HCT116 (cell line): ENCODE data around the gene POLR3GL. TPM values are rescaled to one million over a fixed set of nuclear protein-coding genes. Genes with fewer than 3 reads are reported as not detected.

Experiments
- ATAC-seq: fragments of 200-7000 bp; cut with Tn5 transposase; 2 replicates; pipeline ENCODE4 v1.9.1; 2020; ENCODE audit warnings: mild to moderate bottlenecking, moderate library complexity
- BruUV-seq: library from RNA; stranded (reverse); fragments of 400-500 nt; replicated peaks from 2 replicates; lab custom pipeline; 2021; lab: Mats Ljungman, UMichigan
- CTCF ChIA-PET: fragments of 300-600 bp; sonication (Branson Sonifier 250); formaldehyde crosslinking; loops from one replicate; lab custom pipeline; 2021; ENCODE audit warnings: antibody characterized with exemption; lab: Charles Lee
- POLR2A ChIA-PET: fragments of 300-600, 350-600 bp; sonication (Branson Sonifier 250); formaldehyde crosslinking; loops from one replicate; lab custom pipeline; 2021; ENCODE audit warnings: antibody characterized with exemption; lab: Charles Lee
- RAD21 ChIA-PET, 2 experiments: fragments of 300-600 bp; sonication (Branson Sonifier 250); formaldehyde crosslinking; loops; one replicate each; lab custom pipeline; 2023; ENCODE audit warnings: low total read pairs in 2 of 2; ENCODE audit not compliant: uncharacterized antibody in 2 of 2, unreplicated experiment in 2 of 2, low non-redundant PET in 1 of 2; lab: Charles Lee
- DNase-seq: peaks from one replicate; pipeline ENCODE4 v3.0.0-alpha.2; 2010; ENCODE audit warnings: low read depth, low spot score
- H2AFZ ChIP-seq: fragments of 200-600 bp; shearing (Covaris generic), sonication (generic); 2 replicates; pipeline ENCODE4 v1.6.1; 2017; ENCODE audit warnings: low read depth, mixed run types, mixed read lengths, antibody characterized with exemption, low read length; ENCODE audit not compliant: poor library complexity, severe bottlenecking
- H3K27ac ChIP-seq: 2 replicates; pipeline ENCODE4 v1.5.1; 2012; ENCODE audit warnings: low read depth, low read length
- H3K27me3 ChIP-seq: fragments of 200-600 bp; sonication (generic); 2 replicates; pipeline ENCODE4 v1.6.1; 2016; ENCODE audit warnings: mixed run types, low read length, mixed read lengths; ENCODE audit not compliant: insufficient read depth
- H3K36me3 ChIP-seq, 2 experiments: fragments of 200-500 bp in 1 of 2; fragments of 200-600 bp in 1 of 2; sonication (Bioruptor generic) in 1 of 2; sonication (generic) in 1 of 2; 2 replicates each; pipeline versions ENCODE4 v1.5.1 to v1.6.1; 2014 to 2016; ENCODE audit warnings: low read length in 2 of 2, inconsistent platforms in 1 of 2, mixed read lengths in 1 of 2, mixed run types in 1 of 2; ENCODE audit not compliant: insufficient read depth in 2 of 2, control insufficient read depth in 1 of 2
- H3K4me1 ChIP-seq, 2 experiments: fragments of 200-600 bp in 1 of 2; sonication (generic) in 1 of 2; 2 replicates each; pipeline versions ENCODE4 v1.5.1 to v1.6.1; 2012 to 2017; ENCODE audit warnings: low read length in 2 of 2, inconsistent platforms in 1 of 2, mild to moderate bottlenecking in 1 of 2, mixed read lengths in 1 of 2, mixed run types in 1 of 2, moderate library complexity in 1 of 2; ENCODE audit not compliant: insufficient read depth in 2 of 2, control insufficient read depth in 1 of 2
- H3K4me2 ChIP-seq: fragments of 200-600 bp; sonication (generic); 2 replicates; pipeline ENCODE4 v1.6.1; 2017; ENCODE audit warnings: mixed run types, low read length, mixed read lengths
- H3K4me3 ChIP-seq, 2 experiments: fragments of 200-600 bp in 1 of 2; sonication (generic) in 1 of 2; replicated peaks in 1 of 2; 2 replicates each; pipeline ENCODE4 v1.5.1; 2011 to 2016; ENCODE audit warnings: low read length in 2 of 2, control low read depth in 1 of 2, low read depth in 1 of 2, mild to moderate bottlenecking in 1 of 2, mixed read lengths in 1 of 2, mixed run types in 1 of 2
- H3K79me2 ChIP-seq: fragments of 200-600 bp; sonication (generic); 2 replicates; pipeline ENCODE4 v1.6.1; 2017; ENCODE audit warnings: mild to moderate bottlenecking, mixed run types, low read length, moderate library complexity, mixed read lengths; ENCODE audit not compliant: insufficient read depth
- H3K9ac ChIP-seq: fragments of 200-600 bp; sonication (generic); 2 replicates; pipeline ENCODE4 v1.6.1; 2016; ENCODE audit warnings: low read length, mixed read lengths
- H3K9me2 ChIP-seq: fragments of 200-600 bp; sonication (generic), shearing (Covaris generic); 2 replicates; pipeline ENCODE4 v1.6.1; 2017; ENCODE audit warnings: mixed run types, mild to moderate bottlenecking, moderate library complexity; ENCODE audit not compliant: insufficient read depth
- H3K9me3 ChIP-seq, 2 experiments: fragments of 200-500 bp in 1 of 2; fragments of 200-600 bp in 1 of 2; sonication (Bioruptor generic) in 1 of 2; sonication (generic) in 1 of 2; 2 replicates each; pipeline ENCODE4 v1.6.1; 2014 to 2017; ENCODE audit warnings: low read length in 2 of 2, mixed read lengths in 2 of 2, inconsistent platforms in 1 of 2, low read depth in 1 of 2, mild to moderate bottlenecking in 1 of 2, mixed run types in 1 of 2, moderate library complexity in 1 of 2; ENCODE audit not compliant: control insufficient read depth in 1 of 2, insufficient read depth in 1 of 2
- H4K20me1 ChIP-seq: fragments of 200-600 bp; sonication (generic), shearing (Covaris generic); 2 replicates; pipeline ENCODE4 v1.6.1; 2017; ENCODE audit warnings: mixed run types, mild to moderate bottlenecking, moderate library complexity; ENCODE audit not compliant: insufficient read depth
- ATF3 ChIP-seq: IDR thresholded peaks from 2 replicates; pipeline ENCODE4 v1.6.1; 2012
- CBX3 ChIP-seq: IDR thresholded peaks from 2 replicates; pipeline ENCODE4 v1.6.1; 2012; ENCODE audit warnings: low read depth
- CEBPB ChIP-seq: IDR thresholded peaks from 2 replicates; pipeline ENCODE4 v1.6.1; 2012; ENCODE audit warnings: low read depth
- EGR1 ChIP-seq: IDR thresholded peaks from 2 replicates; pipeline ENCODE4 v1.6.1; 2012; ENCODE audit warnings: low read depth
- ELF1 ChIP-seq: IDR thresholded peaks from 2 replicates; pipeline ENCODE4 v1.6.1; 2012; ENCODE audit warnings: low read depth, borderline replicate concordance
- EZH2 ChIP-seq: fragments of 200-600 bp; sonication (generic); IDR thresholded peaks from 2 replicates; pipeline ENCODE4 v1.6.1; 2017; ENCODE audit warnings: antibody characterized with exemption, mixed run types
- FOSL1 ChIP-seq: IDR thresholded peaks from 2 replicates; pipeline ENCODE4 v1.6.1; 2012; ENCODE audit warnings: low read depth
- JUND ChIP-seq: IDR thresholded peaks from 2 replicates; pipeline ENCODE4 v1.6.1; 2012
- POLR2AphosphoS5 ChIP-seq: IDR thresholded peaks from 2 replicates; pipeline ENCODE4 v1.6.1; 2011; ENCODE audit warnings: mild to moderate bottlenecking, low read depth, low read length, moderate library complexity
- RAD21 ChIP-seq: IDR thresholded peaks from 2 replicates; pipeline ENCODE4 v1.6.1; 2012; ENCODE audit warnings: low read depth, mild to moderate bottlenecking
- SP1 ChIP-seq: IDR thresholded peaks from 2 replicates; pipeline ENCODE4 v1.6.1; 2012; ENCODE audit warnings: low read depth
- SRF ChIP-seq: IDR thresholded peaks from 2 replicates; pipeline ENCODE4 v1.6.1; 2012; ENCODE audit warnings: low read depth
- TCF7L2 ChIP-seq: IDR thresholded peaks from 2 replicates; pipeline ENCODE4 v1.7.0; 2011; ENCODE audit warnings: borderline replicate concordance, inconsistent platforms; ENCODE audit not compliant: insufficient read depth, insufficient read length; ENCODE audit errors: extremely low read depth
- YY1 ChIP-seq: IDR thresholded peaks from 2 replicates; pipeline ENCODE4 v1.6.1; 2011; ENCODE audit warnings: low read length, low read depth, moderate library complexity, mild to moderate bottlenecking; ENCODE audit not compliant: insufficient replicate concordance; ENCODE audit errors: extremely low read depth
- ZFX ChIP-seq: fragments of 450-650 bp; IDR thresholded peaks from 2 replicates; pipeline ENCODE4 v1.6.1; 2017
- ZNF274 ChIP-seq: fragments of 200-500 bp; sonication (Bioruptor generic); IDR thresholded peaks from 2 replicates; pipeline ENCODE4 v1.6.1; 2014; ENCODE audit warnings: mild to moderate bottlenecking, low read depth, low read length, inconsistent platforms
- intact Hi-C: fragments of 100-400 bp; cut with micrococcal nuclease; formaldehyde crosslinking; loops from 2 replicates; pipeline ENCODE4 v1.10.0; 2022
- total RNA-seq: library from RNA; stranded (reverse); gene quantifications from one replicate; pipeline ENCODE4 v1.2.1, GENCODE V29; 2021; ENCODE audit not compliant: unreplicated experiment
- TF ChIP-seq, protein P1 (sequence below): IDR thresholded peaks from 2 replicates; pipeline ENCODE4 v1.6.1; 2011; ENCODE audit warnings: mild to moderate bottlenecking, low read length, moderate library complexity; ENCODE audit not compliant: insufficient replicate concordance; ENCODE audit errors: extremely low read depth

The POLR3GL gene
- total RNA-seq, 1 experiment from 2014 or later = 17.9 TPM

- no peak overlapping the region for H3K27ac ChIP-seq
- intact Hi-C loops = no loop called here
- no peak overlapping the region for H3K4me2 ChIP-seq
- DNase-seq (no peak), ATAC-seq (no peak)
- H3K4me1 ChIP-seq = no peaks in the 10 kb centered on the region
- H2AFZ ChIP-seq = no peak overlapping the region
- ChIA-PET RAD21 (interaction anchor here in 1 of 2 experiments (0.8 kb wide), 1 partner anchor 21 kb away, joined by 3 read pairs; the partner anchor contains the start of gene LIX1L), CTCF (no interaction called here), POLR2A (interaction anchor here (2.3 kb wide), 1 partner anchor 27 kb away, joined by 5 read pairs; the partner anchor contains the start of genes ANKRD34A and POLR3GL)
- H3K9me2 ChIP-seq = no peaks in the 10 kb centered on the region
- no peaks in the 10 kb centered on the region for H3K79me2 ChIP-seq
- TF ChIP-seq ELF1 (no peak), CBX3 (no peak), POLR2AphosphoS5 (no peak), FOSL1 (no peak), TCF7L2 (no peak), JUND (no peak), SRF (no peak), EGR1 (no peak), EZH2 (no peak), YY1 (no peak), ZFX (no peak), CEBPB (no peak), ATF3 (no peak), RAD21 (no peak), SP1 (no peak), ZNF274 (no peak)
- TF ChIP-seq, protein P1, sequence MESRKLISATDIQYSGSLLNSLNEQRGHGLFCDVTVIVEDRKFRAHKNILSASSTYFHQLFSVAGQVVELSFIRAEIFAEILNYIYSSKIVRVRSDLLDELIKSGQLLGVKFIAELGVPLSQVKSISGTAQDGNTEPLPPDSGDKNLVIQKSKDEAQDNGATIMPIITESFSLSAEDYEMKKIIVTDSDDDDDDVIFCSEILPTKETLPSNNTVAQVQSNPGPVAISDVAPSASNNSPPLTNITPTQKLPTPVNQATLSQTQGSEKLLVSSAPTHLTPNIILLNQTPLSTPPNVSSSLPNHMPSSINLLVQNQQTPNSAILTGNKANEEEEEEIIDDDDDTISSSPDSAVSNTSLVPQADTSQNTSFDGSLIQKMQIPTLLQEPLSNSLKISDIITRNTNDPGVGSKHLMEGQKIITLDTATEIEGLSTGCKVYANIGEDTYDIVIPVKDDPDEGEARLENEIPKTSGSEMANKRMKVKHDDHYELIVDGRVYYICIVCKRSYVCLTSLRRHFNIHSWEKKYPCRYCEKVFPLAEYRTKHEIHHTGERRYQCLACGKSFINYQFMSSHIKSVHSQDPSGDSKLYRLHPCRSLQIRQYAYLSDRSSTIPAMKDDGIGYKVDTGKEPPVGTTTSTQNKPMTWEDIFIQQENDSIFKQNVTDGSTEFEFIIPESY = no peak
- no peaks in the 10 kb centered on the region for H3K36me3 ChIP-seq
- H3K9ac ChIP-seq = no peak overlapping the region
- no peaks in the 10 kb centered on the region for H3K27me3 ChIP-seq
- no peak overlapping the region for H3K4me3 ChIP-seq
- H3K9me3 ChIP-seq = no peaks in the 10 kb centered on the region
- no peaks in the 10 kb centered on the region for H4K20me1 ChIP-seq
- BruUV-seq = no TSS peak
Observed at GRCh38 chr1:145937436-145937835, 27.1 kb upstream of the POLR3GL start.
